DMS53 treated with DMSO at 0.1 percent for 48 hours (cell line): ENCODE measurements around the gene FMN1.
A peak's percentile ranks its signal among the peaks of the same experiment; 100 is the strongest.

Experiments
- DNase-seq: peaks from one replicate; lab custom pipeline; 2025; ENCODE audit not compliant: unreplicated experiment; lab: John Stamatoyannopoulos, UW

FMN1 gene

DNA sequence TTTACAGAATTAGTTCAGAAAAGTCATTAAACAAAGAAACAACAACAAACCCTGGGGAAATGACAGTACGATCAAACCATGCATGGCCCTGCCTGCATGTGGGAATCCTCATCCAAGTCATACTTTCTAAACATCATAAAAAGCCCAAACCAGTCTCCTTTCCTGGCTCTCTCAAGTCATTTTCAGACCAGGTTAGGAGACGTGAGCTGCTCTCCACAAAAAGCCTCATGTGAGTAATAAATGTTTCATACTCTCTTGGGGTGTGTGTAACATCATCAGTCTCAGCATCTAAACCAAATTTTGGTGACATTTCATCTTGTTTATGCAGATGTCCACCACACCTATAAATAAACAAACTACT is 457.8 kb downstream of the FMN1 start:
- no peak for DNase-seq

DNA sequence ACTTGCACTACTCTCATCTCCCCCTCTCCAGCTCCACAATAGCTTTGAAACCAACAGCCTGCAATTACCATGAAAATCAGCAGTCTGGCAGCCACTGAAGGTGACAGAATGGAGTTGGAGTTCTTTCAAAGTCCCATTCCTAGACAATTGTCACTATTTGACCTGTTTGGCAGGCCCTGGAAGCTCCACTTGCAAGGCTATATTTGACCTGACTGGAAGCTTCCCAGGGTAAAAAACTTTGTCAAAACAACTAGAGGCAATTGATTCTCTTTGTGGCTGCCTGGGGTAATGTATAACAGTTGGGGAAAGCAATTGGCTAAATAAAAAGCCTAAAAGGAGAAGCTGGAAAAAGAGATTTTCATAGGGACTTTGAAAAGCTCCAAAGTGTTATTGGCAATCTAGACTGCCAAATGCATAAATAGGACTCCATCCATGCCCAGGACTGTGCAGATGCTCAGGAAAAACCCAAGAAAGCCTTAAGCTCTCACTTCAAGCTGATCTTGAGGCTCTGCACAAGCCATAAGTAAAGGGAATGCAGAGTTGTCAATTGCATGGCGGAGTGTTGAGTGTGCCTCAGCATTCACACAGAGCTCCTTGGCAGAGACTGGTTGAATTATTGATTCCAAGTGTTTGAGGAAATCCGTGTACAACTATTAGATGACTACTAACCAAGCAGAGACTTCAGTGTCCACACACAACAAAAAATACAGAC is 458.4 kb downstream of the FMN1 start:
- no peak for DNase-seq

DNA sequence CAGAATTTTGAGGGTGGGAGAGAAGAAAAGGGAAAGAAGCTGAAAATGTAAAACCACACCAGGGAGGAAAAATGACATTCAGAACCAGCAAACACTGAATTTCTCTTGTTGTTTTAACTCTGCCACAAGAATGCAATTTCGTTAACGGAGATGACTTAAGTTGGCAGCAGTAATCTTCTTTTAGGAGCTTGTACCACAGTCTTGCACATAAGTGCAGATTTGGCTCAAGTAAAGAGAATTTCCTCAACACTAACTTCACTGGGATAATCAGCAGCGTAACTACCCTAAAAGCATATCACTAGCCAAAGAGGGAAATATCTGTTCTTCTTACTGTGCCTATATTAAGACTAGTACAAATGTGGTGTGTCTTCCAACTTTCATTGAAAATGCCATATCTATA is 461.2 kb downstream of the FMN1 start:
- DNase-seq, result no peak

DNA sequence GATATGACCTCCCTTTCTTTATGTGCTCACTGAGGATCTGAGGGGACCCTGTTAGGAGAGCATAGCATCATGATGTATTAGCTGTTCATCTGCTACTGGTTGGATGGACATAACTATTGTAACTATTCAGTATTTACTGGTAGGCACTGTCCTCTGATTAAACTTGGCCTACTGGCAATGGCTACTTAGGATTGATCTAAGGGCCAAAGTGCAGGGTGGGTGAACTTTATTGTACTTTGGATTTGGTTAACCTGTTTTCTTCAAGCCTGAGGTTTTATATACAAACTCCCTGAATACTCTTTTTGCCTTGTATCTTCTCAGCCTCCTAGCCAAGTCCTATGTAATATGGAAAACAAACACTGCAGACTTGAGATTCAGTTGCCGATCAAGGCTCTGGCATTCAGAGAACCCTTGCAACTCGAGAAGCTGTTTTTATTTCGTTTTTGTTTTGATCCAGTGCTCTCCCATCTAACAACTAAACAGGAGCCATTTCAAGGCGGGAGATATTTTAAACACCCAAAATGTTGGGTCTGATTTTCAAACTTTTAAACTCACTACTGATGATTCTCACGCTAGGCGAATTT is 461.8 kb downstream of the FMN1 start:
- DNase-seq, result no peak

DNA sequence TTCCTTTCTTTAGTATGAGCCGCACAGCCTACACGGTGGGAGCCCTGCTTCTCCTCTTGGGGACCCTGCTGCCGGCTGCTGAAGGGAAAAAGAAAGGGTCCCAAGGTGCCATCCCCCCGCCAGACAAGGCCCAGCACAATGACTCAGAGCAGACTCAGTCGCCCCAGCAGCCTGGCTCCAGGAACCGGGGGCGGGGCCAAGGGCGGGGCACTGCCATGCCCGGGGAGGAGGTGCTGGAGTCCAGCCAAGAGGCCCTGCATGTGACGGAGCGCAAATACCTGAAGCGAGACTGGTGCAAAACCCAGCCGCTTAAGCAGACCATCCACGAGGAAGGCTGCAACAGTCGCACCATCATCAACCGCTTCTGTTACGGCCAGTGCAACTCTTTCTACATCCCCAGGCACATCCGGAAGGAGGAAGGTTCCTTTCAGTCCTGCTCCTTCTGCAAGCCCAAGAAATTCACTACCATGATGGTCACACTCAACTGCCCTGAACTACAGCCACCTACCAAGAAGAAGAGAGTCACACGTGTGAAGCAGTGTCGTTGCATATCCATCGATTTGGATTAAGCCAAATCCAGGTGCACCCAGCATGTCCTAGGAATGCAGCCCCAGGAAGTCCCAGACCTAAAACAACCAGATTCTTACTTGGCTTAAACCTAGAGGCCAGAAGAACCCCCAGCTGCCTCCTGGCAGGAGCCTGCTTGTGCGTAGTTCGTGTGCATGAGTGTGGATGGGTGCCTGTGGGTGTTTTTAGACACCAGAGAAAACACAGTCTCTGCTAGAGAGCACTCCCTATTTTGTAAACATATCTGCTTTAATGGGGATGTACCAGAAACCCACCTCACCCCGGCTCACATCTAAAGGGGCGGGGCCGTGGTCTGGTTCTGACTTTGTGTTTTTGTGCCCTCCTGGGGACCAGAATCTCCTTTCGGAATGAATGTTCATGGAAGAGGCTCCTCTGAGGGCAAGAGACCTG is 463.5 kb downstream of the FMN1 start:
- peak; percentile 39 for DNase-seq

DNA sequence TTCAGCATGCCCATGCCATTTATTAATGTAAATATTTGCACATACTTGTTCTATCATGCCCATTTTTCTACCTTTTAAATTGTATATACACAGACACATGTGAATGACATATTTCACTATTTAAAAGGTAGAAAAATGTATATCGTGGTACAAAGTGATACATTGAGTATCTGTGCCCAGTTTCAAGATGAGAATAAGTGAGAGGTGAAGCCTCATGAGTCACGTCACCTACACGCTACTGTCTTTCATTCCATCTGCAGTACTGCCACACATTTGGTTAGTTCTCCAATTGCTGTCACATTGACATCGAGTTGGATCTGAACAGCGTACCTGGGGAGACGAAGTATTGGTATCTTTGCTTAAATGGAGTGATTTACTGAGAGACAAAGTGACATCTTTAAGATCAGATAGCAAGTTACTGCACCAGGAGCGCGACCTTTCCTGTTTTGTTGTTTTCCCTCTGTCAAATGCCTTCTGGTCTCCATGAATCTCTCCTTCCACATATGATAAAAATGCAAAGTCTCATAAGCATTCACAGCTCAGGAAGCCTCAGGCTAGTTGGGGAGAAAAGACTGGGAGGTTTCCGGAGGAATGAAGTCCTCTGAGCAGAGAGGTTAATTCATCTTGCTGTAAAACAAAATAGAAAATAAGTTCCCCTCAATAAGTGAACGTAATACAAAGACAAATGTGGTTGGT is 464.7 kb downstream of the FMN1 start:
- DNase-seq, result no peak

DNA sequence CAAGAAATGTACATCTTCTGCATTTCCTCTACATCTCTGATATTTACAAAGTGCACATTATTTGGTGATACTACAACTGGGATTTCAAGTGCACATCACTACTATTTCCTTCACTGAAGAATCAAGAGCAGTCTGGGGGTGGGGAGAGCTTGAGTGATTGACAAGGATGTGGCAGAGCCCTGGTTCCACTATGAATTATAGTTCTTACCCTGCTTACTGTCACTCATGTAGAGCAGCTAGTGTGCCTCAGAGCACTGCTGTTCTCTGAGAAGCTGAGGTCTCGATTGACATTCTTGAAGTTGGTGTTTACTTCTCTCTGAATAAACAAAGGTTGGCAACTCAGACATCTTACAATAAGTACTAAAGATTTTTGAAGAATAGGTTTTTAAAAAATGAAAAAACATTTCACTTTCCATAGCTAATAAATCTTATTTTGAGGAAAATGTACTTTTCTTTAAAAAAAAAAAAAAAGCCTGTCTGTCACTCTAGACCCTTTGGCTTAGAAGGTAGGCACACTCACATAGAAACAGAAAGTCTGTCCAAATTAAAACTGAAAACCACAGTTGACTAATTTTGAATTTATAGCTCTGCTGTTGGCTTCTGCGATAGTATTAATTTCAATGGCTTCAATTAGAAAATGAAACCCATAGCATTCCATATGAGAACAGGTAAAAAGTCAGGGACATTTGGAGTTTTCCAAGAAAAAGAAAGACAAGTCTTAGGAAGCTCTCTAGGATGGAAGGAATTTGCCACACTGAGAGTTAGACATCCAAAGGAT is 471.2 kb downstream of the FMN1 start:
- DNase-seq, result no peak

DNA sequence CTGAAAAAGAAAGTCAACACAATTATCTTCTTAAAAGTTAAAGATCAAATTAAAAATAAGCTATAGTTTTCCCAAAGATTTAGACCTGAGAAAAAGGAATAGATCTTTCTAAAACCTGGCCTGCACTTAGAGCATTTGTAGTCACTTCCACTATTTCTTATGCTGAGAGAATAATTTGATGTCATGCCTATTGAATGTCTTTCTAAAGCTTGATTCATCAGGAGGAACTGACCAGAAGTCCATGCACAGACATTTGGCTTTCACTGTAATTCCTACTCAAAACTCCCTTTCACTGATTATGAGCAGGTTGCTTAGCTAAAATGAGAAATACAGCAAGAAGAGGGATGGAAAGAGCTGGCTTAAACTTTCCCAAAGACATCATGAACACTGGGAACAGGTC is 472.4 kb downstream of the FMN1 start:
- DNase-seq, result no peak

DNA sequence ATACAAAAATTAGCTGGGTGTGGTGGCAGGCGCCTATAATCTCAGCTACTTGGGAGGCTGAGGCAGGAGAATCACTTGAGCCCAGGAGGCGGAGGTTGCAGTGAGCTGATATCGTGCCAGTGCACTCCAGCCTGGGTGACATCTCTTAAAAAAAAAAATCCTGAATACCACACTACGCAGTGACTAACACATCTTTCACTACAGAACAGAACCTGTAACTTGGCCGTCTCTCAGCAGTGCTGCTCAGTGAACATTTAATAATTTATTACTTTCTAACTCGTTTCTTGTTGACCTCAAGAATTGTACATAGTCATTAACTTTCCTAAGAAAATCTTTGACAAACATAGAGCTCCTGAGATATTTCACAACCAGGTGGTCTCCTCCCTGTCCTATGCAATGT is 472.9 kb downstream of the FMN1 start:
- no peak for DNase-seq

DNA sequence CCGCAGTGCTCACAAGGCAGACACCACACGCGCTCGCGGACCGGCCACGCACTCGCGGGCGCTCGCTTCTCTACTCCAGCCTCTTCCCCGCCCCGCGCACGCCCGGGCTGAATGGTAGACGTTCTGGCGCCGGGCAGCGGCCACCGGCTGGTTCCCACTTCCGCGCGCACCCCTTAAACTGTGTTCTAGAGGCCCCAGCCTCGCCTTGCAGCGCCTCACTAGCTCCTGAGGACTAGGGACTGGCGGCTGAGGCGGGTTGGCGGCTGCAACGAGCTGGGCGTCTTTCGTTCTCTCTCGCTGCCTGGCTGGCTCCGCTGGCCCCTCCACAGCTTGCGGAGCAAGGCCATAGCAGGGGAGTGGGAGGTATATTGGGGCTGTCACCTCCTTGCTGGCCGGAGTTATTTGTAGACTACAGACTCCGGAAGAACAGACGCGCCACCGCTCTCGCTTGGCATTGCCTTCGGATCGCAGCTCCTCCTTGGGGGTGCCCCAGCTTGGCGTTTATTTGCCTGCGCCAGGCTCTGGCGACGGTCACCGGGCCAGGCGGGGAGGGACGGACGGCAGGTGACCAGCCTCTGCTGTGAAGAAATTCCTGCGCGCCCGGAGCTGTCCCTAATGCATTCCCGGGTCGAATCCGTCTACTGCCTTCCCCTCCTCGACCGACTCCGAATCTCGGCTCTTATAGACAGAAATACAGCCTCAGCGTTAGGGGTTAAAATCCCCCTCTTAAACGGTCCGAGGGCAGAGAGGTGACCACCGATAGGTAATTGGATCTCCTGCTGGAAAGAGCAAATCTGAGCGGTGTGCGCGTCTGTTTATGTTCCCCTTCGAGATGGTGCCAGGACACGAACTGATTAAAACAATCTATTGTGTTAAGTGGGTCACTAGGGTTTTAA is 475.4 kb downstream of the FMN1 start:
- no peak for DNase-seq

DNA sequence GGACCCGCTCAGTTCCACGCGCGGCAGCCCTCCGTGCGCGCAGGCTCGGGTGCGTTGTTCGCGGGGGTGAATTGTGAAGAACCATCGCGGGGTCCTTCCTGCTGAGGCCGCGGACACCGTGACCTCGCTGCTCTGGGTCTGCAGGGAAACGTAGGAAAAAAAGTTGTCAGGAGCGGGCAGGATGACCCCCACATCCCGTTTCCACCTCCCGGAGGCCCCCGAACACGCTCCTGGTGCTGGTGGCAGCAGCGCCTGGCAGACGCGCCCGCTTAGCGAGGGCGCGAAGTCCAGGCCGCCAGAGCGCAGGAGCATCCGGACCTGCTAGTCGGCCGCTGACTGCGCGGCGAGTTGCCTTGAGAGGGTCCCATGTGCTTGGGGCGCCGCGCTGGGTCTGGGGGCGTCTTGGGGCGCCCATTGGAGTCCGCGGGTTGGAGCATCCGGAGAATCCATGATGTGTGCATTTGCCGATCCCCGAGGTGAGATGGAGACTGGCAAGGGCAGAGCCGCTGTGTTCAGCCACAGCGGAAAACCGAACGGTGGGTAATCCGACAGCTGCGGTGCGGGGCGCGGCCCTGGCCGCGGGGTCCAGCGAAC is 476.2 kb downstream of the FMN1 start:
- peak; percentile 9 for DNase-seq

DNA sequence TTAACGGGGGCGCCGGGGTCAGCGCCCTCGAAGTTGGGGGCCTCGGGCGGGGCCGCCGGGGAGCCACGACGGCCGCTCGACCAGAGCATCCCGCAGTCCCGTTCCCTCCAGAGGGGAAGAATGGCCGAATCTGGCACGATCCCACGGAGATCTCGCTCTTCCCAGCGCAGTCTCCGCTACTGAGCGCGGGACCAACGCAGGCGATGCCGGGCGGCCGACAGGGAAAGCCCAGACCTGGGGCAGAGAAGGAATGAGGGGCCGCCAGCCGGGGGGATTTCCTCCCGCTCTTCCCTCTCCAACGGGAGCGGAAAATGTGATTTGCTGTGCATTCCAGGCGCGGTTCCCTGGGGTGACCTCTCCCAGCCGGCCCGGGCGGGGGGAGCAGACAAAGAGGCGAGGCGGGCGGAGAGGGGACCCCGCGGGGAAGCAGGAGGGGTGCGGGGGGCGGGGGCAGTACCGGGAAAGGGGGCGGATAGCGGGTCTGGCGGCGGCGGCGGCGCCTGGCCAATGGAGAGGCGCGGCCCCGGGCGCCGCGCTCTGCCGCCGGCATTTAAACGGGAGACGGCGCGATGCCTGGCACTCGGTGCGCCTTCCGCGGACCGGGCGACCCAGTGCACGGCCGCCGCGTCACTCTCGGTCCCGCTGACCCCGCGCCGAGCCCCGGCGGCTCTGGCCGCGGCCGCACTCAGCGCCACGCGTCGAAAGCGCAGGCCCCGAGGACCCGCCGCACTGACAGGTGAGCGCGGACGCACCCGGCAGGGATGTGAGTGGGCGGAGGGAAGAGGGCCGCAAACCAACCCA is 476.9 kb downstream of the FMN1 start, which contains the start of gene GREM1:
GREM1 (plus strand) TSS at position 579 of the 801 bp plus-strand sequence. CDS start 12,687 bp downstream, outside the sequence.
- no peak for DNase-seq

DNA sequence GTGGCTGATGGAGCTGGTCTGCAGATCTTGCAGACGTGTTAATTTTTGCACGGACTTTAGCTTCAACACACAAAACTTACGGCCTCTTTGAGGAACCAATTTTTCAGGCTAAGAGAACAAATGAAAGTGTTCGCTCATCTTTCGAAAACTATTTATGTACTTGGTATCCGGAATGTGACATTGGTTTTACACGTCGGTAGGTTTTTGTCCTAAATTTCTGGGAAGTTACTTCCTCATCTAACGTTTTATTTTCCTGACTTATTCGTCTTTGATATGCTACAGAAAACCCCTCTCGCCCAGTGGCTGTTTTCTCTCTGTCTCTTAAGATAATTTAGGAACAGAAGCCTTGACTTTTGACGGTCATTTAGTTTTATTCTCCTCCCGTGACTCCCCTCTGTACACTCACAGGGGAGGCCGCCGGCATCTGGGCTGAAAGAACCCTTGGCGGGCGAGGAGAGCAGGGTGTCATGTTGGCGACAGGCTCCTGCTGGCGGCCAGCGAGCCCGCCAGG is 477.5 kb downstream of the FMN1 start:
- no peak for DNase-seq

DNA sequence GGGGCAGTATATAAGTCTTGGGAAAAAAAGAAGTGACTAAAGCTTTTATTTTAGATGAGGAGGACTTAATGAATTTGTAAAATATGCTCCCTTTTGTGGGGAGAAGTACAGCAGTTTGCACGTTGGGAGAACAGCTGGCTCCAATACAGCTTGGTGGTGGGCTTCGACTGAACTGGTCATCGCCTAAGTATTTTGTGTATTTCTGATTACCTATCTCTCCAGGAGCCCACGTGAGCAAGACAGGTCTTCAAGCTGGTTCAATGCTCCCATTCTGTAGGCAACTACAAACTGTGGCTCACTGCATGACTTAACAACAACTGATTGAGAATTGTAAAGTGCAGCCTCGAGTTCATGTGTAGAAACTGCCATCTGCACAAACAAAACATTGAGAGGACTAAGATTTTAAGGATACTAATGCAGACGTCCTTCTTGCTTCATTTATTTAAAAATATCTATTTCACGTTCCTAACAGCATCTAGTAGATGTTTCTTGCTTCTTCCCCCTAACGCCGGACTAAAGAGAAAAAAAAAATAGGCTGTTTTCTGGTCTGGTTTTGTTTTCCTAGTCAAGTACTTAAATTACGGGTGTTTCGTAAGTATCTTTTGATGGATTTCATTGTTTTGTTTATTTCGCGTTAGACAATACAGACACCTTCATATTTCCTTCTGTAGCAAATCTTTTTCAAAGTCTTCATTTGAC is 478.1 kb downstream of the FMN1 start:
- DNase-seq, result no peak
